ENCODE results near the gene CEP43.

DNA sequence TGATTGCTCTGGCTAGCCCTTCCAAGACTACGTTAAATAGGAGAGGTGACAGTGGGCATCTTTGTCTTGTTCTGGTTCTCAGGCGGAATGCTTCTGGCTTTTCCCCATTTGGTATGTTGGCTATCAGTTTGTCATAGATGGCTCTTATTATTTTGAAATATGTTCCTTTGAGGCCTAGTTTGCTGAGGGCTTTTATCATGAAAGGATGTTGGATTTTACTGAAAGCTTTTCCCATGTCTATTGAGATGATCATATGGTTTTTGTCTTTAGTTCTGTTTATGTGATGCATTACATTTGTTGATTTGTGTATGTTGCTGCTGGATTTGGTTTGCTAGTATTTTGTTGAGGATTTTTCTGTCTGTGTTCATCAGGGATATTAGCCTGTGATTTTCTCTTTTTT lies 32.9 kb upstream of the CEP43 start:
- TF ChIP-seq, protein P1, sequence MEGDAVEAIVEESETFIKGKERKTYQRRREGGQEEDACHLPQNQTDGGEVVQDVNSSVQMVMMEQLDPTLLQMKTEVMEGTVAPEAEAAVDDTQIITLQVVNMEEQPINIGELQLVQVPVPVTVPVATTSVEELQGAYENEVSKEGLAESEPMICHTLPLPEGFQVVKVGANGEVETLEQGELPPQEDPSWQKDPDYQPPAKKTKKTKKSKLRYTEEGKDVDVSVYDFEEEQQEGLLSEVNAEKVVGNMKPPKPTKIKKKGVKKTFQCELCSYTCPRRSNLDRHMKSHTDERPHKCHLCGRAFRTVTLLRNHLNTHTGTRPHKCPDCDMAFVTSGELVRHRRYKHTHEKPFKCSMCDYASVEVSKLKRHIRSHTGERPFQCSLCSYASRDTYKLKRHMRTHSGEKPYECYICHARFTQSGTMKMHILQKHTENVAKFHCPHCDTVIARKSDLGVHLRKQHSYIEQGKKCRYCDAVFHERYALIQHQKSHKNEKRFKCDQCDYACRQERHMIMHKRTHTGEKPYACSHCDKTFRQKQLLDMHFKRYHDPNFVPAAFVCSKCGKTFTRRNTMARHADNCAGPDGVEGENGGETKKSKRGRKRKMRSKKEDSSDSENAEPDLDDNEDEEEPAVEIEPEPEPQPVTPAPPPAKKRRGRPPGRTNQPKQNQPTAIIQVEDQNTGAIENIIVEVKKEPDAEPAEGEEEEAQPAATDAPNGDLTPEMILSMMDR (conservative IDR thresholded peaks at IDR 0.05; ENCODE audit: low read length), result no peak
- TF ChIP-seq EZH2phosphoT487 (IDR thresholded peaks at IDR 0.05; ENCODE audit: borderline replicate concordance, low read depth, low read length), result no peak

All from OCI-LY7 (cell line).